Left ventricle myocardium inferior (tissue), 1 donor: Measurements from ENCODE around the gene PLAC1. TPM values are rescaled to one million over a fixed set of nuclear protein-coding genes. Genes with fewer than 3 reads are reported as not detected.

Experiments
- DNase-seq: peaks from one replicate; pipeline ENCODE4 v3.0.0-alpha.2; 2020
- H3K27ac ChIP-seq: fragments of 200-600 bp; replicated peaks from 2 replicates; pipeline ENCODE4 v1.8.0; 2021
- H3K27me3 ChIP-seq: fragments of 200-600 bp; 2 replicates; pipeline ENCODE4 v1.8.0; 2021; ENCODE audit warnings: low read depth
- H3K36me3 ChIP-seq: fragments of 200-600 bp; 2 replicates; pipeline ENCODE4 v1.8.0; 2021
- H3K4me1 ChIP-seq: fragments of 200-600 bp; 2 replicates; pipeline ENCODE4 v1.8.0; 2021
- H3K4me3 ChIP-seq: fragments of 200-600 bp; 2 replicates; pipeline ENCODE4 v1.8.0; 2021; ENCODE audit warnings: mild to moderate bottlenecking, moderate library complexity
- H3K9me3 ChIP-seq: fragments of 200-600 bp; replicated peaks from 2 replicates; pipeline ENCODE4 v1.8.0; 2021
- CTCF ChIP-seq: fragments of 200-600 bp; IDR thresholded peaks from 2 replicates; pipeline ENCODE4 v1.8.0; 2021; ENCODE audit warnings: antibody characterized with exemption, mild to moderate bottlenecking, borderline replicate concordance
- intact Hi-C: fragments of 100-400 bp; cut with micrococcal nuclease; formaldehyde crosslinking; loops from one replicate; pipeline ENCODE4 v1.11.0; 2022
- total RNA-seq: library from RNA; stranded (reverse); fragmentation: NEBNext Ultra II Directional; extraction: Animal tissue kit (Norgen Biotek cat#: 25700); gene quantifications from one replicate; pipeline ENCODE4 v1.2.1, GENCODE V29; 2021
- donor health status: DM: no; HTN: yes; CAD: no; lungs with severe emphysema.

PLAC1 gene
- total RNA-seq, 1 donor from 2014 or later, result not detected

GRCh38 chrX:134692990-134693389 is 34.7 kb upstream of the PLAC1 start:
- no peaks in the 10 kb centered on the region for H3K4me1 ChIP-seq
- intact Hi-C loops, result no loop called here
- H3K27ac ChIP-seq, result no peak overlapping the region

GRCh38 chrX:134692233-134692632 is 34.0 kb upstream of the PLAC1 start:
- no peaks in the 10 kb centered on the region for H3K27me3 ChIP-seq
- intact Hi-C loops, result no loop called here
- no peak overlapping the region for H3K4me3 ChIP-seq
- H3K36me3 ChIP-seq, result no peaks in the 10 kb centered on the region
- no peak for TF ChIP-seq CTCF
- no peak for DNase-seq
- no peak overlapping the region for H3K27ac ChIP-seq
- no peaks in the 10 kb centered on the region for H3K4me1 ChIP-seq
- H3K9me3 ChIP-seq, result no peaks in the 10 kb centered on the region

More at GRCh38 chrX:134692990-134693389, 34.7 kb upstream of the PLAC1 start:
- no peak for TF ChIP-seq CTCF
- H3K36me3 ChIP-seq, result no peaks in the 10 kb centered on the region
- H3K9me3 ChIP-seq, result no peaks in the 10 kb centered on the region
- H3K27me3 ChIP-seq, result no peaks in the 10 kb centered on the region
- DNase-seq, result no peak
- H3K4me3 ChIP-seq, result no peak overlapping the region

GRCh38 chrX:134691453-134691852 is 33.2 kb upstream of the PLAC1 start:
- intact Hi-C loops, result no loop called here
- no peaks in the 10 kb centered on the region for H3K9me3 ChIP-seq
- no peak for TF ChIP-seq CTCF
- no peaks in the 10 kb centered on the region for H3K4me1 ChIP-seq
- no peaks in the 10 kb centered on the region for H3K36me3 ChIP-seq
- no peak for DNase-seq
- no peak overlapping the region for H3K27ac ChIP-seq
- H3K27me3 ChIP-seq, result no peaks in the 10 kb centered on the region
- H3K4me3 ChIP-seq, result no peak overlapping the region

GRCh38 chrX:134688839-134689238 is 30.6 kb upstream of the PLAC1 start:
- Histone ChIP-seq H3K27me3 (no peaks in the 10 kb centered on the region), H3K4me3 (no peak overlapping the region), H3K27ac (no peak overlapping the region), H3K4me1 (no peaks in the 10 kb centered on the region), H3K36me3 (no peaks in the 10 kb centered on the region), H3K9me3 (no peaks in the 10 kb centered on the region)
- no peak for TF ChIP-seq CTCF
- intact Hi-C loops, result no loop called here
- no peak for DNase-seq

GRCh38 chrX:134688031-134688823 is 30.0 kb upstream of the PLAC1 start:
- TF ChIP-seq CTCF, result no peak
- no peak overlapping the region for H3K27ac ChIP-seq
- intact Hi-C loops, result no loop called here

More at GRCh38 chrX:134688031-134688823, 30.0 kb upstream of the PLAC1 start:
- H3K4me1 ChIP-seq, result no peaks in the 10 kb centered on the region
- H3K4me3 ChIP-seq, result no peak overlapping the region
- no peak for DNase-seq
- H3K36me3 ChIP-seq, result no peaks in the 10 kb centered on the region
- H3K9me3 ChIP-seq, result no peaks in the 10 kb centered on the region
- H3K27me3 ChIP-seq, result no peaks in the 10 kb centered on the region
